ENCODE data around the gene NCBP3.

Gene NCBP3

GRCh38 chr17:3845621-3846436, at the start of gene NCBP3:
NCBP3 (minus strand) TSS chr17:3846246; CDS start chr17:3846223, 23 bp downstream.
- DNase-seq (ENCODE audit: low spot score), result peak; percentile 85

GRCh38 chr17:3895354-3895753, 49.3 kb upstream of the NCBP3 start:
- no peak for DNase-seq (ENCODE audit: low spot score)

GRCh38 chr17:3894911-3895343, 48.9 kb upstream of the NCBP3 start:
- DNase-seq (ENCODE audit: low spot score), result no peak

GRCh38 chr17:3894188-3894587, 48.1 kb upstream of the NCBP3 start:
- no peak for DNase-seq (ENCODE audit: low spot score)

- no peak for DNase-seq (ENCODE audit: low spot score)
Observed at GRCh38 chr17:3893720-3894116, 47.7 kb upstream of the NCBP3 start.

GRCh38 chr17:3893003-3893719, 47.1 kb upstream of the NCBP3 start, which contains the start of gene CAMKK1:
CAMKK1 (minus strand) TSS chr17:3893053; CDS start chr17:3885687, 7,366 bp downstream.
- peak; percentile 96 for DNase-seq (ENCODE audit: low spot score)

- peak; percentile 51 for DNase-seq (ENCODE audit: low spot score)
Observed at GRCh38 chr17:3892095-3892998, 46.3 kb upstream of the NCBP3 start.

- no peak for DNase-seq (ENCODE audit: low spot score)
Observed at GRCh38 chr17:3891626-3892094, 45.6 kb upstream of the NCBP3 start.

GRCh38 chr17:3890878-3891219, 44.8 kb upstream of the NCBP3 start:
- DNase-seq (ENCODE audit: low spot score), result no peak

GRCh38 chr17:3890082-3890877, 44.2 kb upstream of the NCBP3 start:
- no peak for DNase-seq (ENCODE audit: low spot score)

- no peak for DNase-seq (ENCODE audit: low spot score)
Observed at GRCh38 chr17:3889325-3890012, 43.4 kb upstream of the NCBP3 start.

GRCh38 chr17:3888343-3889171, 42.5 kb upstream of the NCBP3 start:
- DNase-seq (ENCODE audit: low spot score), result no peak

GRCh38 chr17:3887804-3888203, 41.8 kb upstream of the NCBP3 start:
- DNase-seq (ENCODE audit: low spot score), result no peak

GRCh38 chr17:3887394-3887793, 41.3 kb upstream of the NCBP3 start:
- no peak for DNase-seq (ENCODE audit: low spot score)

- DNase-seq (ENCODE audit: low spot score), result no peak
Observed at GRCh38 chr17:3886776-3887175, 40.7 kb upstream of the NCBP3 start.

GRCh38 chr17:3885970-3886369, 39.9 kb upstream of the NCBP3 start:
- no peak for DNase-seq (ENCODE audit: low spot score)

- no peak for DNase-seq (ENCODE audit: low spot score)
Observed at GRCh38 chr17:3885271-3885670, 39.2 kb upstream of the NCBP3 start.

GRCh38 chr17:3884188-3884587, 38.1 kb upstream of the NCBP3 start:
- DNase-seq (ENCODE audit: low spot score), result no peak

- no peak for DNase-seq (ENCODE audit: low spot score)
Observed at GRCh38 chr17:3882276-3882675, 36.2 kb upstream of the NCBP3 start.

GRCh38 chr17:3880983-3881382, 34.9 kb upstream of the NCBP3 start:
- no peak for DNase-seq (ENCODE audit: low spot score)
